ENCODE measurements around the gene PDYN. TPM values are rescaled to one million over a fixed set of nuclear protein-coding genes. Genes with fewer than 3 reads are reported as not detected.

Gene PDYN
- total and polyA plus RNA-seq, 4 donors, result not detected

DNA sequence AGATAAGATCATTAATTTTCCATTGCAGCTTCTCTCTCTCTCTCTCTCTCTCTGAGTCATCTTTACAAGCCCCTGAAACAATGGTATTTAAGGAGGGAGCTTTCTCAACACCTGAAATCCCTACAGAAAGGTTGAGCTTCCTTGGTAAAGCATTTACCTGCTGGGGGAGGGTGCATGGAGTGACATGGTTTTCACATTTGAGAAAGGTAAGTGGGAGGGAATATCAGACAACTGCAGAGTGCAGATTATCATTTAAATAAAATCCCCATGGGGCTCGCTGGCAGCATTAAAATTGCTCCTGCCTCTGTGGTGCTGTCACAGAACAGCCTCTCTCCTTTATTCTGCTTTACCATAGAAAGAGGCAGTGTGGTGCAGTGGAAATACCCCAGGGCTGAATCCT, 10.3 kb upstream of the PDYN start:
- no peak overlapping the region for H3K9ac ChIP-seq (ENCODE audit: insufficient read depth in 1 of 2, low read length in 2 of 2)
- H3K27ac ChIP-seq (ENCODE audit: low read depth in 1 of 2, low read length in 1 of 2), result no peak overlapping the region
- H3K4me1 ChIP-seq (ENCODE audit: control insufficient read depth in 5 of 5, insufficient read depth in 5 of 5, low read length in 5 of 5), result no peaks in the 10 kb centered on the region
- WGBS, 2 donors, result 5 to 12% methylated on average over 1 of the region's 1 CpG
- no peaks in the 10 kb centered on the region for H3K36me3 ChIP-seq (ENCODE audit: control insufficient read depth in 4 of 4, insufficient read depth in 4 of 4, low read length in 4 of 4)
- H3K9me3 ChIP-seq (ENCODE audit: control insufficient read depth in 4 of 4, insufficient read depth in 3 of 4, low read length in 3 of 4), result no peaks in the 10 kb centered on the region
- DNase-seq (no peak), ATAC-seq (ENCODE audit: insufficient read depth, low FRiP score) (no peak)
- TF ChIP-seq, protein P1, sequence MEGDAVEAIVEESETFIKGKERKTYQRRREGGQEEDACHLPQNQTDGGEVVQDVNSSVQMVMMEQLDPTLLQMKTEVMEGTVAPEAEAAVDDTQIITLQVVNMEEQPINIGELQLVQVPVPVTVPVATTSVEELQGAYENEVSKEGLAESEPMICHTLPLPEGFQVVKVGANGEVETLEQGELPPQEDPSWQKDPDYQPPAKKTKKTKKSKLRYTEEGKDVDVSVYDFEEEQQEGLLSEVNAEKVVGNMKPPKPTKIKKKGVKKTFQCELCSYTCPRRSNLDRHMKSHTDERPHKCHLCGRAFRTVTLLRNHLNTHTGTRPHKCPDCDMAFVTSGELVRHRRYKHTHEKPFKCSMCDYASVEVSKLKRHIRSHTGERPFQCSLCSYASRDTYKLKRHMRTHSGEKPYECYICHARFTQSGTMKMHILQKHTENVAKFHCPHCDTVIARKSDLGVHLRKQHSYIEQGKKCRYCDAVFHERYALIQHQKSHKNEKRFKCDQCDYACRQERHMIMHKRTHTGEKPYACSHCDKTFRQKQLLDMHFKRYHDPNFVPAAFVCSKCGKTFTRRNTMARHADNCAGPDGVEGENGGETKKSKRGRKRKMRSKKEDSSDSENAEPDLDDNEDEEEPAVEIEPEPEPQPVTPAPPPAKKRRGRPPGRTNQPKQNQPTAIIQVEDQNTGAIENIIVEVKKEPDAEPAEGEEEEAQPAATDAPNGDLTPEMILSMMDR (IDR thresholded peaks at IDR 0.05; ENCODE audit: control extremely low read depth, extremely low read depth), result no peak
- H3K27me3 ChIP-seq (ENCODE audit: control insufficient read depth in 3 of 3, insufficient read depth in 3 of 3, low read length in 2 of 3), result peaks cover 0 to 28% (median 7%) of the 10 kb centered on the region in 3 donors
- H3K4me3 ChIP-seq, result no peak overlapping the region

DNA sequence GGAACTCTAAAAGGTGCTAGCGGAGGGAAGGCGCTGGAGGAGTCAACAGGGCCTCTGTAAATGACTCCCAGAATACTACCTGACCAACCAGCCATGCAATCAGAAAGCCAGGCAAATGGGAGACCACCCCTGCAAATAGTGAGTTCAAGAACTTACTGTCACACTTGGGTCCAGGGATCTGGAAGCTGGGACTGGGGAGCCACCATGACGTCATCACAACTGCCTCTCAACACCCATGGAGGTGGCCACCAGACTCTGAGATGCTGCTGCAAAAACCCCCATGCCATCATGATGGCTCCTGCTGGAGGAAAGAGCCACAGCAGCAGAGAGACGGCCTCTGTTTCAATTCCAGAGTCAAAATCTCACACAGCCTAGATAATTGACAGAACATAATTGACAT, 8.5 kb upstream of the PDYN start:
- Histone ChIP-seq H3K9ac (ENCODE audit: insufficient read depth in 1 of 2, low read length in 2 of 2) (no peak overlapping the region), H3K36me3 (ENCODE audit: control insufficient read depth in 4 of 4, insufficient read depth in 4 of 4, low read length in 4 of 4) (no peaks in the 10 kb centered on the region), H3K27ac (ENCODE audit: low read depth in 1 of 2, low read length in 1 of 2) (no peak overlapping the region), H3K4me3 (no peak overlapping the region), H3K27me3 (ENCODE audit: control insufficient read depth in 3 of 3, insufficient read depth in 3 of 3, low read length in 2 of 3) (peaks cover 0 to 23% (median 7%) of the 10 kb centered on the region in 3 donors), H3K9me3 (ENCODE audit: control insufficient read depth in 4 of 4, insufficient read depth in 3 of 4, low read length in 3 of 4) (peaks cover 0 to 1% (median 0%) of the 10 kb centered on the region in 4 donors), H3K4me1 (ENCODE audit: control insufficient read depth in 5 of 5, insufficient read depth in 5 of 5, low read length in 5 of 5) (no peaks in the 10 kb centered on the region)
- ATAC-seq (ENCODE audit: insufficient read depth, low FRiP score) (no peak), DNase-seq (no peak)
- TF ChIP-seq, protein P1 (IDR thresholded peaks at IDR 0.05; ENCODE audit: control extremely low read depth, extremely low read depth), result no peak
- 80 to 82% methylated on average over 4 of the region's 4 CpGs for WGBS, 2 donors

DNA sequence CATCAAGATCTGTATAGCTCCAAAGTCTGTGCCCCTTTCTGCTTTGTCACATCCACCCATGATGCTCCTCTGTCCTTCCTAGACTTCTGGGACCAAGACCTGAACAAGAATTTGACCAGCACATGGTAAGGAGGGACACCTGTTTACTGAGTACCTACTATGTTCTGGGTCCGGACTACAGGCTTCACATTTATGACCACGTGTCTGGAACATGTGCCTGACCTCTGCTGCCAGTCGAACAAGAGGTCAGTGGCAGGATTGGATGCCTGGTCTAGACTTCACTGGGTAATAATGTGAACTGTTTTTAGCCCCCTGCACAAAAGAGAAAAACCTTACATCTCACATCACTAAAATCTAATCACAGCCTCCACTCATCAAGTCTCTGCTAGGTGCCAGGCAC, 7.3 kb upstream of the PDYN start:
- 74 to 82% methylated on average over 3 of the region's 3 CpGs for WGBS, 2 donors
- DNase-seq, result no peak

More for the DNA sequence above, 7.3 kb upstream of the PDYN start:
- no peak for ATAC-seq (ENCODE audit: insufficient read depth, low FRiP score)
- peaks cover 0 to 34% (median 4%) of the 10 kb centered on the region in 3 donors for H3K27me3 ChIP-seq (ENCODE audit: control insufficient read depth in 3 of 3, insufficient read depth in 3 of 3, low read length in 2 of 3)
- H3K4me1 ChIP-seq (ENCODE audit: control insufficient read depth in 5 of 5, insufficient read depth in 5 of 5, low read length in 5 of 5), result no peaks in the 10 kb centered on the region
- peaks cover 0 to 2% (median 0%) of the 10 kb centered on the region in 4 donors for H3K9me3 ChIP-seq (ENCODE audit: control insufficient read depth in 4 of 4, insufficient read depth in 3 of 4, low read length in 3 of 4)
- no peak overlapping the region for H3K27ac ChIP-seq (ENCODE audit: low read depth in 1 of 2, low read length in 1 of 2)
- TF ChIP-seq, protein P1 (IDR thresholded peaks at IDR 0.05; ENCODE audit: control extremely low read depth, extremely low read depth), result no peak
- H3K9ac ChIP-seq (ENCODE audit: insufficient read depth in 1 of 2, low read length in 2 of 2), result no peak overlapping the region
- no peaks in the 10 kb centered on the region for H3K36me3 ChIP-seq (ENCODE audit: control insufficient read depth in 4 of 4, insufficient read depth in 4 of 4, low read length in 4 of 4)
- H3K4me3 ChIP-seq, result no peak overlapping the region
